GM12878 (cell line): ENCODE results near the gene POU2AF1. TPM values are rescaled to one million over a fixed set of nuclear protein-coding genes. Genes with fewer than 3 reads are reported as not detected.

Experiments
- BCL3 ChIP-seq: IDR thresholded peaks from 2 replicates; pipeline ENCODE4 v1.6.1; 2011; ENCODE audit warnings: borderline replicate concordance, low read depth, mild to moderate bottlenecking, moderate library complexity, low read length; ENCODE audit not compliant: insufficient read depth, poor library complexity, severe bottlenecking
- CEBPB ChIP-seq, 2 experiments: fragments of 150-350 bp in 1 of 2; IDR thresholded peaks; 2 replicates each; pipeline ENCODE4 v1.6.1; 2012 to 2014; ENCODE audit warnings: low read depth in 2 of 2, low read length in 2 of 2, borderline replicate concordance in 1 of 2, inconsistent platforms in 1 of 2
- EZH2 ChIP-seq: IDR thresholded peaks from 2 replicates; pipeline ENCODE4 v1.6.1; 2012; ENCODE audit warnings: low read depth, mild to moderate bottlenecking, control low read depth, inconsistent platforms, low read length, borderline replicate concordance; ENCODE audit not compliant: control insufficient read depth
- HDGF ChIP-seq: fragments of 450-650 bp; IDR thresholded peaks from 2 replicates; pipeline ENCODE4 v1.6.1; 2016; ENCODE audit warnings: antibody characterized with exemption
- IKZF1 ChIP-seq: fragments of 450-650 bp; conservative IDR thresholded peaks from 2 replicates; pipeline ENCODE4 v1.6.1; 2017; ENCODE audit warnings: antibody characterized with exemption, mild to moderate bottlenecking
- IKZF2 ChIP-seq, 2 experiments: fragments of 450-650 bp; IDR thresholded peaks; 2 replicates each; pipeline ENCODE4 v1.6.1; 2017; ENCODE audit warnings: mild to moderate bottlenecking in 2 of 2, moderate library complexity in 2 of 2
- KLF5 ChIP-seq: fragments of 450-650 bp; IDR thresholded peaks from 2 replicates; pipeline ENCODE4 v1.6.1; 2014; ENCODE audit warnings: mild to moderate bottlenecking; ENCODE audit not compliant: partially characterized antibody
- PKNOX1 ChIP-seq: fragments of 450-650 bp; IDR thresholded peaks from 2 replicates; pipeline ENCODE4 v1.6.1; 2016; ENCODE audit warnings: mild to moderate bottlenecking
- ZNF592 ChIP-seq: fragments of 450-650 bp; IDR thresholded peaks from 2 replicates; pipeline ENCODE4 v1.6.1; 2017; ENCODE audit warnings: mild to moderate bottlenecking, moderate library complexity
- polyA plus RNA-seq, 11 experiments: library from polyadenylated mRNA; depleted of rRNA in 4 of 11; unstranded in 6 of 11; stranded (reverse) in 5 of 11; fragments of >200 nt; fragmentation: Nextera tagmentation in 4 of 11; fragmentation: Illumina TruSeq in 1 of 11; extraction: Ambion mirVana in 4 of 11; extraction: Trizol in 1 of 11; gene quantifications; 1 replicate in 1 of 11; 2 replicates in 10 of 11; pipeline versions ENCODE4 v1.2.1 to v1.2.3, GENCODE V29; 2011 to 2016; ENCODE audit warnings: inconsistent platforms in 2 of 11, missing spikeins in 2 of 11, low read depth in 1 of 11
- total RNA-seq, 4 experiments: library from RNA; depleted of rRNA in 3 of 4; stranded (reverse); fragments of >200 nt in 3 of 4; fragmentation: Illumina TruSeq in 1 of 4; extraction: Trizol in 1 of 4; gene quantifications; 2 replicates each; pipeline versions ENCODE4 v1.2.1 to v1.2.3, GENCODE V29; 2013 to 2021

POU2AF1 gene
- total and polyA plus RNA-seq, 10 of the 15 experiments (the other 5 are each of a cell fraction or from before 2014, with no cell fraction given) = 13.1 to 169 (median 75.5) TPM

GRCh38 chr11:111358038-111359001 lies 20.8 kb downstream of the POU2AF1 start (continued):
- TF ChIP-seq ZNF592 (no peak), PKNOX1 (no peak), IKZF1 (no peak), IKZF2 (IDR thresholded peaks at IDR 0.05) (no peak), EZH2 (no peak), KLF5 (no peak), CEBPB (IDR thresholded peaks at IDR 0.05; ENCODE audit: borderline replicate concordance in 1 of 2, low read depth in 2 of 2, low read length in 2 of 2) (no peak), BCL3 (peak; percentile 84), HDGF (peak; percentile 97)
